ENCODE measurements around the gene IL33. TPM values are rescaled to one million over a fixed set of nuclear protein-coding genes. Genes with fewer than 3 reads are reported as not detected.

Gene IL33
- total RNA-seq, 1 experiment from 2014 or later, result 2.7 TPM

Other genes with a start within 250 kb of the IL33 start
- gene RANBP6, start 200.2 kb upstream of the IL33 start, total RNA-seq (2014; rRNA removed), result 11.6 and 14.1 TPM in 2 replicates
- not detected in 2 replicates for gene TPD52L3, start 112.6 kb downstream of the IL33 start, total RNA-seq (2014; rRNA removed)
- 30.8 and 31.3 TPM in 2 replicates for gene UHRF2, start 197.4 kb downstream of the IL33 start, total RNA-seq (2014; rRNA removed)